Superior temporal gyrus (tissue), 1 donor: Measurements from ENCODE around the gene FRMD4A.
"Not testable (repeated sequence)": the region's sequence is repeated elsewhere in the genome, so short reads cannot be mapped to it uniquely, and the experiment has no call there.

ENCODE experiments used
- DNase-seq: peaks from one replicate; pipeline ENCODE4 v3.0.0-alpha.2; 2016; ENCODE audit errors: extremely low spot score

The FRMD4A gene

DNA sequence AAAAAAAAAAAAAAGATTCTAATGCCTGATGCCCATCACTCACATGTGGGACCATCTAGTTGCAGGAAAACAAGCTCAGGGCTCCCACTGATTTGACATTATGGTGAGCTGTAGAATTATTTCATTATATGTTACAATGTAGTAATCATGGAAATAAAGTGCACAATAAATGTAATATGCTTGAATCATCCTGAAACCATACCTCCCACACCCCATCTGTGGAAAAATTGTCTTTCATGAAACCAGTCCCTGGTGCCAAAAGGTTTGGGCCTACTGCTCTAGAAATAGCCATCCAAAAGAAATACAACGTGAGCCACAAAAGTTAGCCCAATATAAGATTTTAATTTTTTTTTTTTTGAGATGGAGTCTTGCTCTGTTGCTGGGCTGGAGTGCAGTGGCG lies 478.8 kb downstream of the FRMD4A start:
- peak; percentile 44 for DNase-seq

- no peak for DNase-seq
Observed at GRCh38 chr10:13848520-13849445, 481.9 kb downstream of the FRMD4A start.

- DNase-seq, result no peak
Observed at GRCh38 chr10:13847201-13847631, 483.5 kb downstream of the FRMD4A start.

GRCh38 chr10:13845897-13846296 lies 484.8 kb downstream of the FRMD4A start:
- no peak for DNase-seq

- DNase-seq, result no peak
Observed at GRCh38 chr10:13844651-13845050, 486.1 kb downstream of the FRMD4A start.

DNA sequence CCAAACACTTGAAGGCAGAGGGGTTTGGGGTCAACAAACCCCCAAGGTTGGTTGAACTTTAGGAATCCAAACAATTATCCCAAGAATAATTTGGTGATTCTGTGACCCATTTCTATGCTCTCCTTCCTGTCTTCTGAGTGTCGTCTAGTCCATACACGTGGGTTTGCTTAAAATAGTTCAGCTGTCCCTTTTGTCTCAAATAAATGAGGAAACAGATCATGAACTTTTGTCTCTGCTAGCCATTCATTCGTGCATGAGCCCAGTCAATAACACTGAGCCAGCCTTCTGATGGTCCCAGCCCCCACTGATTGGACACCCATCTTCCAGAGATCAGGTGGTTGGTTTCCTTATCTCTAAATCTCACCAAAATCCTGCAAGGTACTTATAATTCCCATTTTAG lies 488.6 kb downstream of the FRMD4A start:
- DNase-seq, result no peak

DNA sequence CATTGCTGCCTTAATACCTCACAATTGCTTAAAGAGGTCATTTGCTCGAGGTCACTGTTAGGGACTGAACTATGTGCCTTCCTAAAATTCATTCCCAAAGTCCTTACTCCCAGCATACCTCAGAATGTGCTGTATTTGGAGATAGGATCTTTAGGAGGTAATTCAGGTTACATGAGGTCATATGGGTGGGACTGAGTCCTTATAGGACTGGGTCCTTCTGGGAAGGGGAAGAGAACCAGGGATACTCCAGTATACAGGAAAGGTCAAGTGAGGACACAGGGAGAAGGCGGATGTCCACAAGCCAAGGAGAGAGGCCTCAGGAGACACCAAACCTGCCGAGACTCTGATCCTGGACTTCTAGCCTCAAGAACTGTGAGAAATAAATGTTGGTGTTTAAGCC lies 490.7 kb downstream of the FRMD4A start:
- no peak for DNase-seq

DNA sequence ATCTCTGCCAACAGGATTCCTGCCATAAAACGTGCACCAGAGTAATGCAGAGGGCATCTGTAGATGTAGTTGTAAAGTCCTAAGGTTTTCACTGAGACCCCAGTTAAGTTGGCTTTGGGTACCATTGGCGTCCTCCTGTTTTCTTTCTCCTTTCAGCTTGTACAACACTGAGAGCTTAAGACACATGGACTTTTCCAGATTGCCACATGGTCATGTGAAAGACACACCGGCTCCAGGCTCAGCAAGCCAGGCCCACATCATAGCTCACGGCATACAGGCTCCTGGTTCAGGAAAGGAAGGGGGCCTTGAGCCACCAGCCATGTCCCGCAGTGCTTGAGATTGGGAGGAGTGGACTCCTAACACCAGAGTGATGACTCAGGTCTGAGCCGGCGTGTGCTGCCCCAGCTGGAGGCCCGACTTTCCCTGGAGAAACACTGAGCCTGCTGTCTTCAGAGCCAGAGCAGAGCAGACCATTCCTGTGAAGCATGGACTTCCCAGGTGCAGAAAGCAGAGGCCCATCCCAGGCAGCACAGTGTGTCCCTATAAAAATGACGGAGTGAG lies 491.2 kb downstream of the FRMD4A start:
- DNase-seq, result no peak

DNA sequence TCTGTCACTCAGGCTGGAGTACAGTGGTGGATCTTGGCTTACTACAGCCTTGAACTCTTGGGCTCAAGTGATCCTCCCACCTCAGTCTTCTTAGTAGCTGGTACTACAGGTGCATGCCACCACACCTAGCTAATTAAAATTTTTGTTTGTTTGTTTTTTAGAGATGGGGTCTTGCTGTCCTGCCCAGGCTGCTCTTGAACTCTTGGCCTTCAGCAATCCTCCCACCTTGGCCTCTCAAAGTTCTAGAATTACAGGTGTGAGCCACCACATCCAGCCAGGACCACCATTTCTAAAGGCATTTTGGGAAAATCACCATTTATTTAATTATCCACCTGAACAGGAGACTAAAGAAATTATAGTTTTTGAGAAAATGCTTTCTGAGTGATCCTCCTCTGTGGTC lies 491.7 kb downstream of the FRMD4A start:
- no peak for DNase-seq

DNA sequence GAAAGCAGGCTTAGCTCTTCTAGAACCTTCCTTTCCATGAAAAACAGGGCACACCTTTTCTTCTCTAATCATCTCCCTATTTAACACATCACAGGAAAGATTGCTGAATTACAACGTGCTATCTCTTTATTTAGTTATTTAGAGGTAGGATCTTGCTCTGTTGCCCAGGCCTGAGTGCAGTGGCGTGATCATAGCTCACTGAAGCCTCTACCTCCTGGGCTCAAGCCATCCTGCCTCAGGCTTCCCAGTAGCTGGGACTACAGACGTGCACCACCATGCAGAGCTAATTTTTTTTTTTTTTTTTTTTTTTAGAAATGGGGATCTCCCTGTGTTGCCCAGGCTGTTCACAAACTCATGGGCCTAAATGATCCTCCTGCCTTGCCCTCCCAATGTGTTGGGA lies 492.8 kb downstream of the FRMD4A start:
- DNase-seq, result no peak

GRCh38 chr10:13834581-13835286 lies 496.0 kb downstream of the FRMD4A start:
- no peak for DNase-seq

DNA sequence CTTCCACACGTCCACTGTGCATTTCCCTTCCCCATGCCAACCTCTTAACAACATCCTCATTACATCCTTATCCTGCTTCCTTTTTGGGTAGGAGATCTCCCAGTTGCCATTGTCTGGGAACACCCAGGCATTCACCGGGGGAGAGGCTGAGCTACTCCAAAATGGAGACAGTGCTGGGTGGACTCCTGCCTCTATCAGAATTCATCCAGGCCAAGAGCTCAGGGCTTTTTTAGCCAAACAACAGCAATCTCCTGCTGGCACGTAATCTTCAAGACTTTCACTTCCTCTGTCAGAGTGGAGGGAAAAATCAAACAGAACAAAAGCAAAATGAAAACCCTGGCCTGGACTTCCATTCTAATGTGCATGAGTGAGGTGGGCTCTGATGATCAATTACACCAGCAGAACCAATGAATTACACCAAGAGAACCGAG lies 499.0 kb downstream of the FRMD4A start:
- DNase-seq, result no peak

- no peak for DNase-seq
Observed at GRCh38 chr10:13830385-13830784, 500.3 kb downstream of the FRMD4A start.

- no peak for DNase-seq
Observed at GRCh38 chr10:13829790-13830189, 500.9 kb downstream of the FRMD4A start.

DNA sequence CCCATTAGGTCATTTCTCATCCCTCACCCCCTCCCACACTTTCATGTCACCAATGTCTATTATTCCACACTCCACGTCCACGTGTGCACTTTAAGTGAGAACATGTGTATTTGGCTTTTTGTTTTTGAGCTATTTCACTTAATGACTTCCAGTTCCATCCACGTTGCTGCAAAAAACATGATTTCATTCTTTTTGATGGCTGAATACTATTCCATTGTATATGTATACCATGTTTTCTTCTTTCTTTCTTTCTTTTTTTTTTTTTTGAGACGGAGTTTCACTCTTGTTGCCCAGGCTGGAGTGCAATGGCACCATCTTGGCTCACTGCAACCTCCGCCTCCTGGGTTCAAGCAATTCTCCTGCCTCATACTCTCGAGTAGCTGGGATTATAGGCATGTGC lies 502.4 kb downstream of the FRMD4A start:
- not testable (repeated sequence) for DNase-seq

GRCh38 chr10:13827076-13827797 lies 503.5 kb downstream of the FRMD4A start:
- DNase-seq, result no peak

DNA sequence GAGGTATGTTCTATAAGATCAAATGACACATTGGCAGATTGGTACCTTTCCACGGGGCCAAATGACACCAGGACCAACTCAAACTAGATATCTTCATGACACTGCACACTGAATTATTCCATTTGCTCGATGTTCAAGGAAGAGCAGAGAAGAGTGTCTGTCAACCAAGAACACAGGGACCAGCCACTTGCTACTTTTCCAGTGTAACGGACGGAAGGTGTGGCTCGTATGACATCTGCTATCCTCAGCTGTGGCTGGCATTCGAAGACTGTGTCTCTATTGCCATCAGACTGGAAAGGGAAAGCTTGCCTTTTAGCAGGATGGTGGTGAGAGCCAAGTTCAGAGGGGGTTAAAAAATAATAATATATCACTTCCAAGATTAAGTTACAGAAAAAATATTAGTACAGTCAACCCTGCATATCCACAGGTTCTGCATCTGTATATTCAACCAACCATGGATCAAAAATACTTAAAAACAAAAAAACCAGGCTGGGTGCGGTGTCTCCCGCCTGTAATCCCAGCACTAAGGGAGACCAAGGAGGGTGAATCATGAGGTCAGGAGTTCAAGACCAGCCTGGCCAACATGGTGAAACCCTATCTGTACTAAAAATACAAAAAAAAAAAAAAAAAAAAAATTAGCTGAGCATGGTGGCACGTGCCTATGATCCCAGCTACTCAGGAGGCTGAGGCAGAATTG lies 506.9 kb downstream of the FRMD4A start:
- no peak for DNase-seq

- peak; percentile 53 for DNase-seq
Observed at GRCh38 chr10:13823096-13823708, 507.5 kb downstream of the FRMD4A start.

DNA sequence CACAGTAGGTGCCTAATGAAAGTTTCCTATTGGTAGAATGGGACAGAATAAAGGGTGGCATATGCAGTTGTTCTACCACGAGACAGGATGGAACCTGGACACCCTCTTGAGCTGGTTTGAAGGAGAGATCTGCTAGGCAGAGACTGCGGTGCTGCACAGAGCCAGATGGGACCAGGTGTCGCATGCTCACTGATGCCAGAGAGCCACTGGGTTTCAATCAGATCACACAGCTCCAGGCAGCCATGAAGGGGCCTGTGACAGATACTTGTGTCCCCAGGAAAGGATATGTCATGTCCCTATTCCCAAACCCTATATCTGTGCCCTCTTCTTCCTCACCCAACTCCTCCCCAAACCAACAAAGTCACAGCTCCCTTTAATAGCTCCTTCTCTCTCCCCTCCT lies 508.2 kb downstream of the FRMD4A start:
- DNase-seq, result no peak

DNA sequence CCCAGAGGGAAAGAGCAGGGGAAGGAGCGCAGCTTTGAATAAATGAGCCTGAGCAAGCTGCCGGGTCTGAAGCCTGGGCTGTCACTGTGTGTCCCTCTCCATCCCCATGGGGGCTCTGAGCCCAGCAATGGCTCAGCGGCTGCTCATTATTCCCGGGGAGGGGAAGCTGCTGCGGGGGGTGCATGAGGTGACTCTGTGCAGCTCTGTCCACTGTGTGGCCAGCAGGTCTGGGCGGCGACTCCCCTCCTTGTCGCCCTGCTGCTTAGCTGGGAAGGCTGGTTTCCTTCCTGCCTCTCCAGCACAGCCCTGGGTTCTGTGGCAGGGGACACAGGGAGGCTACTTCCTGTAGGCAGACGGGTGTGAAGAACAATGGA lies 509.8 kb downstream of the FRMD4A start:
- DNase-seq, result no peak
